ENCODE data around the gene RSL24D1. TPM values are rescaled to one million over a fixed set of nuclear protein-coding genes. Genes with fewer than 3 reads are reported as not detected.

Gene RSL24D1
- total and polyA plus RNA-seq, 7 experiments from 2014 or later = 65.0 to 128 (median 110) TPM

GRCh38 chr15:55239440-55240124 lies 42.8 kb upstream of the RSL24D1 start:
- H3K9me3 Mint-ChIP-seq = peaks cover 0 to 2% (median 0%) of the 10 kb centered on the region in 11 donors
- H3K4me3 Mint-ChIP-seq = no peak overlapping the region
- ChIA-PET POLR2A (no interaction called here), CTCF (no interaction called here)
- H3K27ac Mint-ChIP-seq = no peak overlapping the region
- H3K27ac ChIP-seq (ENCODE audit: low read depth, low read length) = no peak overlapping the region
- DNase-seq = no peak
- intact Hi-C loops (cut with micrococcal nuclease) = loop anchor here (1.0 to 5.0 kb wide), 3 partner anchors 12 to 51 kb away; no protein-coding TSS in a partner anchor
- no peak overlapping the region for H3K4me3 ChIP-seq (ENCODE audit: low read length)
- H3K36me3 ChIP-seq (ENCODE audit: control insufficient read depth in 2 of 3, insufficient read depth in 3 of 3, low read length in 3 of 3) = no peaks in the 10 kb centered on the region
- peaks cover 7 to 19% of the 10 kb centered on the region in 2 donors for H3K4me1 ChIP-seq (ENCODE audit: control insufficient read depth in 2 of 2, insufficient read depth in 2 of 2, low read length in 2 of 2)
- no peaks in the 10 kb centered on the region for H3K9me3 ChIP-seq (ENCODE audit: control insufficient read depth in 2 of 3, low read length in 3 of 3)
- H3K27me3 Mint-ChIP-seq = no peaks in the 10 kb centered on the region
- H3K27me3 ChIP-seq (ENCODE audit: control insufficient read depth in 2 of 2, insufficient read depth in 2 of 2, low read length in 2 of 2) = no peaks in the 10 kb centered on the region
- H3K4me1 Mint-ChIP-seq = peaks cover 6 to 60% (median 21%) of the 10 kb centered on the region in 7 donors
- peaks cover 0 to 24% (median 6%) of the 10 kb centered on the region in 5 donors for H3K36me3 Mint-ChIP-seq
- no peak for ATAC-seq

GRCh38 chr15:55238877-55239276 lies 42.1 kb upstream of the RSL24D1 start:
- intact Hi-C loops (cut with micrococcal nuclease) = no loop called here
- H3K27ac Mint-ChIP-seq = no peak overlapping the region
- Histone ChIP-seq H3K27me3 (ENCODE audit: control insufficient read depth in 2 of 2, insufficient read depth in 2 of 2, low read length in 2 of 2) (no peaks in the 10 kb centered on the region), H3K4me1 (ENCODE audit: control insufficient read depth in 2 of 2, insufficient read depth in 2 of 2, low read length in 2 of 2) (peaks cover 7 to 18% of the 10 kb centered on the region in 2 donors), H3K4me3 (ENCODE audit: low read length) (no peak overlapping the region), H3K36me3 (ENCODE audit: control insufficient read depth in 2 of 3, insufficient read depth in 3 of 3, low read length in 3 of 3) (no peaks in the 10 kb centered on the region), H3K9me3 (ENCODE audit: control insufficient read depth in 2 of 3, low read length in 3 of 3) (no peaks in the 10 kb centered on the region), H3K27ac (ENCODE audit: low read depth, low read length) (no peak overlapping the region)
- ATAC-seq = no peak
- H3K9me3 Mint-ChIP-seq = peaks cover 0 to 2% (median 0%) of the 10 kb centered on the region in 11 donors
- no peak for DNase-seq
- CTCF ChIA-PET = no interaction called here
- H3K36me3 Mint-ChIP-seq = peaks cover 0 to 31% (median 13%) of the 10 kb centered on the region in 5 donors
- H3K4me1 Mint-ChIP-seq = peaks cover 6 to 59% (median 21%) of the 10 kb centered on the region in 7 donors
- POLR2A ChIA-PET = interaction anchor here (0.6 kb wide), 1 partner anchor 20 kb away, joined by 3 read pairs; no protein-coding TSS in a partner anchor
- H3K27me3 Mint-ChIP-seq = no peaks in the 10 kb centered on the region
- H3K4me3 Mint-ChIP-seq = no peak overlapping the region

- Mint-ChIP-seq H3K36me3 (peaks cover 0 to 28% (median 14%) of the 10 kb centered on the region in 5 donors), H3K4me1 (peaks cover 6 to 51% (median 20%) of the 10 kb centered on the region in 7 donors), H3K27me3 (no peaks in the 10 kb centered on the region), H3K27ac (peak overlapping the region in 1 of 9 donors; percentile 71), H3K4me3 (peak overlapping the region in 1 of 10 donors; percentile 44), H3K9me3 (no peaks in the 10 kb centered on the region)
- ATAC-seq (no peak), DNase-seq (no peak)
- H3K4me3 ChIP-seq (ENCODE audit: low read length) = no peak overlapping the region
- peaks cover 7 to 18% of the 10 kb centered on the region in 2 donors for H3K4me1 ChIP-seq (ENCODE audit: control insufficient read depth in 2 of 2, insufficient read depth in 2 of 2, low read length in 2 of 2)
- POLR2A ChIA-PET = interaction anchor here (0.5 kb wide), 1 partner anchor 38 kb away, joined by 3 read pairs; no protein-coding TSS in a partner anchor
- no peaks in the 10 kb centered on the region for H3K9me3 ChIP-seq (ENCODE audit: control insufficient read depth in 2 of 3, low read length in 3 of 3)
- intact Hi-C loops (cut with micrococcal nuclease) = no loop called here
- no peaks in the 10 kb centered on the region for H3K27me3 ChIP-seq (ENCODE audit: control insufficient read depth in 2 of 2, insufficient read depth in 2 of 2, low read length in 2 of 2)
- H3K36me3 ChIP-seq (ENCODE audit: control insufficient read depth in 2 of 3, insufficient read depth in 3 of 3, low read length in 3 of 3) = no peaks in the 10 kb centered on the region
- CTCF ChIA-PET = no interaction called here
- no peak overlapping the region for H3K27ac ChIP-seq (ENCODE audit: low read depth, low read length)
Observed at GRCh38 chr15:55237219-55238130, 40.7 kb upstream of the RSL24D1 start.

- POLR2A ChIA-PET = interaction anchor here (0.6 kb wide), 1 partner anchor 176 kb away, joined by 3 read pairs; no protein-coding TSS in a partner anchor
- no peaks in the 10 kb centered on the region for H3K36me3 ChIP-seq (ENCODE audit: control insufficient read depth in 2 of 3, insufficient read depth in 3 of 3, low read length in 3 of 3)
- CTCF ChIA-PET = no interaction called here
Observed at GRCh38 chr15:55235546-55236036, 38.9 kb upstream of the RSL24D1 start.

GRCh38 chr15:55234800-55235104 lies 38.0 kb upstream of the RSL24D1 start:
- Mint-ChIP-seq H3K27me3 (no peaks in the 10 kb centered on the region), H3K4me1 (peaks cover 0 to 54% (median 8%) of the 10 kb centered on the region in 7 donors), H3K9me3 (no peaks in the 10 kb centered on the region), H3K36me3 (peaks cover 0 to 40% (median 23%) of the 10 kb centered on the region in 5 donors), H3K4me3 (no peak overlapping the region), H3K27ac (no peak overlapping the region)
- Histone ChIP-seq H3K36me3 (ENCODE audit: control insufficient read depth in 2 of 3, insufficient read depth in 3 of 3, low read length in 3 of 3) (no peaks in the 10 kb centered on the region), H3K27me3 (ENCODE audit: control insufficient read depth in 2 of 2, insufficient read depth in 2 of 2, low read length in 2 of 2) (no peaks in the 10 kb centered on the region), H3K4me1 (ENCODE audit: control insufficient read depth in 2 of 2, insufficient read depth in 2 of 2, low read length in 2 of 2) (peaks cover 0 to 16% of the 10 kb centered on the region in 2 donors), H3K27ac (ENCODE audit: low read depth, low read length) (no peak overlapping the region), H3K9me3 (ENCODE audit: control insufficient read depth in 2 of 3, low read length in 3 of 3) (no peaks in the 10 kb centered on the region), H3K4me3 (ENCODE audit: low read length) (no peak overlapping the region)
- ATAC-seq = no peak
- POLR2A ChIA-PET = no interaction called here
- intact Hi-C loops (cut with micrococcal nuclease) = no loop called here
- DNase-seq = no peak
- CTCF ChIA-PET = no interaction called here

More at GRCh38 chr15:55235546-55236036, 38.9 kb upstream of the RSL24D1 start:
- DNase-seq (no peak), ATAC-seq (no peak)
- H3K4me3 Mint-ChIP-seq = no peak overlapping the region
- H3K9me3 ChIP-seq (ENCODE audit: control insufficient read depth in 2 of 3, low read length in 3 of 3) = no peaks in the 10 kb centered on the region
- no peak overlapping the region for H3K27ac Mint-ChIP-seq
- H3K4me1 Mint-ChIP-seq = peaks cover 5 to 54% (median 12%) of the 10 kb centered on the region in 7 donors
- no peaks in the 10 kb centered on the region for H3K9me3 Mint-ChIP-seq
- intact Hi-C loops (cut with micrococcal nuclease) = no loop called here
- no peak overlapping the region for H3K27ac ChIP-seq (ENCODE audit: low read depth, low read length)
- no peaks in the 10 kb centered on the region for H3K27me3 ChIP-seq (ENCODE audit: control insufficient read depth in 2 of 2, insufficient read depth in 2 of 2, low read length in 2 of 2)
- no peaks in the 10 kb centered on the region for H3K27me3 Mint-ChIP-seq
- H3K4me3 ChIP-seq (ENCODE audit: low read length) = no peak overlapping the region
- peaks cover 6 to 19% of the 10 kb centered on the region in 2 donors for H3K4me1 ChIP-seq (ENCODE audit: control insufficient read depth in 2 of 2, insufficient read depth in 2 of 2, low read length in 2 of 2)
- peaks cover 0 to 35% (median 23%) of the 10 kb centered on the region in 5 donors for H3K36me3 Mint-ChIP-seq

GRCh38 chr15:55234104-55234799 lies 37.5 kb upstream of the RSL24D1 start:
- ATAC-seq (no peak), DNase-seq (no peak)
- H3K4me3 Mint-ChIP-seq = no peak overlapping the region
- Histone ChIP-seq H3K4me1 (ENCODE audit: control insufficient read depth in 2 of 2, insufficient read depth in 2 of 2, low read length in 2 of 2) (peaks cover 0 to 12% of the 10 kb centered on the region in 2 donors), H3K36me3 (ENCODE audit: control insufficient read depth in 2 of 3, insufficient read depth in 3 of 3, low read length in 3 of 3) (no peaks in the 10 kb centered on the region), H3K4me3 (ENCODE audit: low read length) (no peak overlapping the region), H3K27me3 (ENCODE audit: control insufficient read depth in 2 of 2, insufficient read depth in 2 of 2, low read length in 2 of 2) (no peaks in the 10 kb centered on the region), H3K9me3 (ENCODE audit: control insufficient read depth in 2 of 3, low read length in 3 of 3) (no peaks in the 10 kb centered on the region), H3K27ac (ENCODE audit: low read depth, low read length) (no peak overlapping the region)
- H3K27me3 Mint-ChIP-seq = no peaks in the 10 kb centered on the region
- intact Hi-C loops (cut with micrococcal nuclease) = no loop called here
- peaks cover 0 to 39% (median 23%) of the 10 kb centered on the region in 5 donors for H3K36me3 Mint-ChIP-seq
- POLR2A ChIA-PET = no interaction called here
- H3K27ac Mint-ChIP-seq = no peak overlapping the region
- H3K9me3 Mint-ChIP-seq = no peaks in the 10 kb centered on the region
- CTCF ChIA-PET = no interaction called here
- peaks cover 0 to 50% (median 8%) of the 10 kb centered on the region in 7 donors for H3K4me1 Mint-ChIP-seq

All from naive thymus-derived CD4-positive, alpha-beta T cell (primary cell).